Caco-2 (cell line): Measurements from ENCODE around the gene CDH3. TPM values are rescaled to one million over a fixed set of nuclear protein-coding genes. Genes with fewer than 3 reads are reported as not detected.
A peak's percentile ranks its signal among the peaks of the same experiment; 100 is the strongest.

Experiments
- BruUV-seq: library from RNA; stranded (reverse); fragments of 400-500 nt; replicated peaks from 2 replicates; lab custom pipeline; 2021; lab: Mats Ljungman, UMichigan
- CTCF ChIA-PET: fragments of 300-600 bp; sonication (Branson Sonifier 250); formaldehyde crosslinking; loops from one replicate; lab custom pipeline; 2022; ENCODE audit warnings: antibody characterized with exemption; lab: Charles Lee
- POLR2A ChIA-PET: fragments of 300-600 bp; sonication (Branson Sonifier 250); formaldehyde crosslinking; loops from one replicate; lab custom pipeline; 2022; ENCODE audit warnings: antibody characterized with exemption; lab: Charles Lee
- DNase-seq, 2 experiments: peaks; one replicate each; pipeline versions ENCODE4 v3.0.0 to v3.0.0-alpha.2; 2020 to 2022
- H3K27me3 ChIP-seq: replicated peaks from 2 replicates; pipeline ENCODE4 v1.6.0; 2011; ENCODE audit warnings: low read length; ENCODE audit not compliant: control insufficient read depth, insufficient read depth
- H3K36me3 ChIP-seq: 2 replicates; pipeline ENCODE4 v1.5.1; 2011; ENCODE audit warnings: low read length; ENCODE audit not compliant: control insufficient read depth, insufficient read depth
- H3K4me1 ChIP-seq: fragments of 250-450 bp; sonication (Bioruptor Pico); 2 replicates; pipeline ENCODE4 v1.5.1; 2020; ENCODE audit warnings: mild to moderate bottlenecking
- H3K4me3 ChIP-seq: 2 replicates; pipeline ENCODE4 v1.5.1; 2011; ENCODE audit warnings: low read depth, mild to moderate bottlenecking, control low read depth, low read length
- H3K9me3 ChIP-seq: fragments of 250-450 bp; sonication (Bioruptor Pico); 2 replicates; pipeline ENCODE4 v1.5.1; 2020; ENCODE audit warnings: mild to moderate bottlenecking, moderate library complexity
- H3K27ac Mint-ChIP-seq: one replicate; pipeline ENCODE4 v1.8.0; 2022; ENCODE audit warnings: mixed read lengths; ENCODE audit not compliant: unreplicated experiment
- H3K27me3 Mint-ChIP-seq: one replicate; pipeline ENCODE4 v1.8.0; 2022; ENCODE audit warnings: mixed read lengths; ENCODE audit not compliant: insufficient read depth, unreplicated experiment
- H3K36me3 Mint-ChIP-seq: one replicate; pipeline ENCODE4 v1.8.0; 2022; ENCODE audit warnings: mild to moderate bottlenecking, mixed read lengths; ENCODE audit not compliant: insufficient read depth, unreplicated experiment
- H3K4me1 Mint-ChIP-seq: one replicate; pipeline ENCODE4 v1.8.0; 2022; ENCODE audit warnings: low read depth, mixed read lengths; ENCODE audit not compliant: unreplicated experiment
- H3K4me3 Mint-ChIP-seq: one replicate; pipeline ENCODE4 v1.8.0; 2022; ENCODE audit warnings: mild to moderate bottlenecking, moderate library complexity, mixed read lengths; ENCODE audit not compliant: unreplicated experiment
- H3K9me3 Mint-ChIP-seq: one replicate; pipeline ENCODE4 v1.8.0; 2022; ENCODE audit warnings: mixed read lengths; ENCODE audit not compliant: unreplicated experiment
- CTCF ChIP-seq, 2 experiments: fragments of 200-600 bp in 1 of 2; IDR thresholded peaks; 1 replicate in 1 of 2; 2 replicates in 1 of 2; pipeline versions ENCODE4 v1.5.1 to v1.8.0; 2011 to 2022; ENCODE audit warnings: antibody characterized with exemption in 1 of 2, control low read depth in 1 of 2, inconsistent platforms in 1 of 2, low read depth in 1 of 2, low read length in 1 of 2, mild to moderate bottlenecking in 1 of 2, moderate library complexity in 1 of 2; ENCODE audit not compliant: insufficient read depth in 1 of 2, severe bottlenecking in 1 of 2, unreplicated experiment in 1 of 2
- intact Hi-C: fragments of 100-400 bp; cut with micrococcal nuclease; formaldehyde crosslinking; loops from one replicate; pipeline ENCODE4 v1.10.0; 2022; ENCODE audit not compliant: unreplicated experiment
- total RNA-seq: library from RNA; stranded (reverse); gene quantifications from 2 replicates; pipeline ENCODE4 v1.2.3, GENCODE V29; 2022

Gene CDH3
- total RNA-seq, 1 experiment from 2014 or later = 144 TPM

- peak; percentile 96 for DNase-seq
- peaks cover 92% of the 10 kb centered on the region for H3K4me1 ChIP-seq
- peaks cover 3% of the 10 kb centered on the region; the same call in 1 of the 2 replicates for H3K36me3 ChIP-seq
- Mint-ChIP-seq H3K4me1 (peaks cover 73% of the 10 kb centered on the region), H3K4me3 (peak overlapping the region; percentile 70), H3K9me3 (no peaks in the 10 kb centered on the region), H3K27ac (peak overlapping the region; percentile 93), H3K27me3 (no peaks in the 10 kb centered on the region), H3K36me3 (peaks cover 82% of the 10 kb centered on the region)
- peak overlapping the region; percentile 13; the same call in 1 of the 2 replicates for H3K4me3 ChIP-seq
- no TSS peak for BruUV-seq
- POLR2A ChIA-PET = interaction anchor here (1.0 kb wide), 1 partner anchor 23 kb away, joined by 3 read pairs; no protein-coding TSS in a partner anchor
- TF ChIP-seq CTCF (IDR thresholded peaks at IDR 0.05; ENCODE audit: insufficient read depth in 1 of 2, low read depth in 1 of 2, low read length in 1 of 2, severe bottlenecking in 1 of 2, unreplicated experiment in 1 of 2) = no peak
- H3K27me3 ChIP-seq = no peaks in the 10 kb centered on the region
- CTCF ChIA-PET = no interaction called here
- no peaks in the 10 kb centered on the region for H3K9me3 ChIP-seq
- intact Hi-C loops = loop anchor here (1.0 to 2.0 kb wide), 3 partner anchors 34 to 53 kb away; no protein-coding TSS in a partner anchor
Measured at GRCh38 chr16:68744744-68745280, 99.7 kb downstream of the CDH3 start.

GRCh38 chr16:68746951-68747350 lies 101.8 kb downstream of the CDH3 start:
- DNase-seq = no peak
- H3K4me1 ChIP-seq = peaks cover 83% of the 10 kb centered on the region
- H3K4me3 Mint-ChIP-seq = no peak overlapping the region
- peaks cover 69% of the 10 kb centered on the region for H3K4me1 Mint-ChIP-seq
- H3K9me3 ChIP-seq = no peaks in the 10 kb centered on the region
- CTCF ChIA-PET = no interaction called here
- TF ChIP-seq CTCF (IDR thresholded peaks at IDR 0.05; ENCODE audit: insufficient read depth in 1 of 2, low read depth in 1 of 2, low read length in 1 of 2, severe bottlenecking in 1 of 2, unreplicated experiment in 1 of 2) = no peak
- H3K9me3 Mint-ChIP-seq = no peaks in the 10 kb centered on the region
- no peaks in the 10 kb centered on the region for H3K27me3 Mint-ChIP-seq
- H3K4me3 ChIP-seq = no peak overlapping the region
- BruUV-seq = no TSS peak
- no peaks in the 10 kb centered on the region for H3K27me3 ChIP-seq
- peaks cover 3% of the 10 kb centered on the region for H3K36me3 ChIP-seq
- H3K27ac Mint-ChIP-seq = peak overlapping the region; percentile 0
- peaks cover 78% of the 10 kb centered on the region for H3K36me3 Mint-ChIP-seq
- intact Hi-C loops = no loop called here
- POLR2A ChIA-PET = no interaction called here

GRCh38 chr16:68749432-68749831 lies 104.3 kb downstream of the CDH3 start:
- Mint-ChIP-seq H3K36me3 (peaks cover 79% of the 10 kb centered on the region), H3K4me1 (peaks cover 52% of the 10 kb centered on the region), H3K27me3 (no peaks in the 10 kb centered on the region), H3K4me3 (peak overlapping the region; percentile 2), H3K27ac (peak overlapping the region; percentile 82), H3K9me3 (no peaks in the 10 kb centered on the region)
- H3K27me3 ChIP-seq = no peaks in the 10 kb centered on the region
- POLR2A ChIA-PET = no interaction called here
- peaks cover 81% of the 10 kb centered on the region for H3K4me1 ChIP-seq
- peak; percentile 13 to 35 for TF ChIP-seq CTCF (IDR thresholded peaks at IDR 0.05; ENCODE audit: insufficient read depth in 1 of 2, low read depth in 1 of 2, low read length in 1 of 2, severe bottlenecking in 1 of 2, unreplicated experiment in 1 of 2)
- DNase-seq = peak in 1 of 2 experiments; percentile 73
- TSS peak; percentile 2 for BruUV-seq
- no peak overlapping the region for H3K4me3 ChIP-seq
- intact Hi-C loops = loop anchor here (1.0 kb wide), 1 partner anchor 45 kb away; no protein-coding TSS in a partner anchor
- H3K36me3 ChIP-seq = peaks cover 5% of the 10 kb centered on the region
- CTCF ChIA-PET = no interaction called here
- H3K9me3 ChIP-seq = no peaks in the 10 kb centered on the region

Other genes starting within 250 kb of the CDH3 start
- gene SMPD3, start 196.8 kb upstream of the CDH3 start, total RNA-seq = 2.4 and 2.8 TPM in 2 replicates
- gene ZFP90, start 106.0 kb upstream of the CDH3 start, total RNA-seq = 16.5 and 23.2 TPM in 2 replicates
- gene CDH1, start 92.0 kb downstream of the CDH3 start, total RNA-seq = 712 and 783 TPM in 2 replicates
- 17.0 and 18.2 TPM in 2 replicates for gene TANGO6, start 198.2 kb downstream of the CDH3 start, total RNA-seq